Bronchial epithelial cell (primary cell): ENCODE results near the gene ARFGAP2. TPM values are rescaled to one million over a fixed set of nuclear protein-coding genes. Genes with fewer than 3 reads are reported as not detected.
A peak's percentile ranks its signal among the peaks of the same experiment; 100 is the strongest.
"Not testable (repeated sequence)": the region's sequence is repeated elsewhere in the genome, so short reads cannot be mapped to it uniquely, and the experiment has no call there.

Experiments used
- DNase-seq: peaks from one replicate; pipeline ENCODE4 v3.0.0-alpha.2; 2010; ENCODE audit warnings: low read depth
- FAIRE-seq: peaks from 2 replicates; lab custom pipeline; 2011; peaks lifted over from hg19 to GRCh38; lab: Jason Lieb, UNC
- H3K27me3 ChIP-seq: 2 replicates; pipeline ENCODE4 v1.5.1; 2011; ENCODE audit warnings: low read length; ENCODE audit not compliant: control insufficient read depth, insufficient read depth
- H3K36me3 ChIP-seq: 2 replicates; pipeline ENCODE4 v1.5.1; 2011; ENCODE audit warnings: low read length; ENCODE audit not compliant: control insufficient read depth, insufficient read depth
- H3K4me3 ChIP-seq: 2 replicates; pipeline ENCODE4 v1.5.1; 2011; ENCODE audit warnings: mild to moderate bottlenecking, low read depth, low read length, control low read depth
- total RNA-seq: library from RNA; depleted of rRNA; stranded (reverse); fragments of >200 nt; gene quantifications from 2 replicates; pipeline ENCODE4 v1.2.1, GENCODE V29; 2014
- TF ChIP-seq, protein P1 (sequence below): IDR thresholded peaks from 2 replicates; pipeline ENCODE4 v1.5.1; 2011; ENCODE audit warnings: mild to moderate bottlenecking, moderate library complexity, low read length, control low read depth, inconsistent platforms; ENCODE audit not compliant: insufficient read depth, severe bottlenecking

Gene ARFGAP2
- total RNA-seq, 1 donor from 2014 or later: 105 TPM

DNA sequence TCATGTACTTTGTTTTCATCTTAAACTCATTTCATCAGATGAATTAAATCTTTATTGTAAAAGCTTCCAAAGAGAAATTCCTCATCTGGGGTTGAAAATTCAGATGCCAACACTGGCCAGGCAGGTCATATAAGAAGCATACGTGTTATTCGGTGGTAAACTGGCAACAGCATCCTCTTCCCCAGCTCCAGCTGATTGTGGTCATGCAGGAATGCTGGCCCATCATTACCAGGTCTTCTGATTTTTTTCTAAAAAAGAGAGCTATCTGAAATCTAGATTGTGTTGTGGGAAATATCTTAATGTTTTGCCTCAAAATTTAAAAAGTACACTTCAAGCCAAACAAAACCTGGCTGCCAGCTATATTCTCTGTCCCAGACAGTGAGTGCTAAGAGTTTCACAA lies 53.6 kb downstream of the ARFGAP2 start:
- Histone ChIP-seq H3K27me3 (no peaks in the 10 kb centered on the region), H3K36me3 (no peaks in the 10 kb centered on the region), H3K4me3 (no peak overlapping the region)
- DNase-seq (no peak), FAIRE-seq (no peak)
- TF ChIP-seq, protein P1, sequence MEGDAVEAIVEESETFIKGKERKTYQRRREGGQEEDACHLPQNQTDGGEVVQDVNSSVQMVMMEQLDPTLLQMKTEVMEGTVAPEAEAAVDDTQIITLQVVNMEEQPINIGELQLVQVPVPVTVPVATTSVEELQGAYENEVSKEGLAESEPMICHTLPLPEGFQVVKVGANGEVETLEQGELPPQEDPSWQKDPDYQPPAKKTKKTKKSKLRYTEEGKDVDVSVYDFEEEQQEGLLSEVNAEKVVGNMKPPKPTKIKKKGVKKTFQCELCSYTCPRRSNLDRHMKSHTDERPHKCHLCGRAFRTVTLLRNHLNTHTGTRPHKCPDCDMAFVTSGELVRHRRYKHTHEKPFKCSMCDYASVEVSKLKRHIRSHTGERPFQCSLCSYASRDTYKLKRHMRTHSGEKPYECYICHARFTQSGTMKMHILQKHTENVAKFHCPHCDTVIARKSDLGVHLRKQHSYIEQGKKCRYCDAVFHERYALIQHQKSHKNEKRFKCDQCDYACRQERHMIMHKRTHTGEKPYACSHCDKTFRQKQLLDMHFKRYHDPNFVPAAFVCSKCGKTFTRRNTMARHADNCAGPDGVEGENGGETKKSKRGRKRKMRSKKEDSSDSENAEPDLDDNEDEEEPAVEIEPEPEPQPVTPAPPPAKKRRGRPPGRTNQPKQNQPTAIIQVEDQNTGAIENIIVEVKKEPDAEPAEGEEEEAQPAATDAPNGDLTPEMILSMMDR: no peak

DNA sequence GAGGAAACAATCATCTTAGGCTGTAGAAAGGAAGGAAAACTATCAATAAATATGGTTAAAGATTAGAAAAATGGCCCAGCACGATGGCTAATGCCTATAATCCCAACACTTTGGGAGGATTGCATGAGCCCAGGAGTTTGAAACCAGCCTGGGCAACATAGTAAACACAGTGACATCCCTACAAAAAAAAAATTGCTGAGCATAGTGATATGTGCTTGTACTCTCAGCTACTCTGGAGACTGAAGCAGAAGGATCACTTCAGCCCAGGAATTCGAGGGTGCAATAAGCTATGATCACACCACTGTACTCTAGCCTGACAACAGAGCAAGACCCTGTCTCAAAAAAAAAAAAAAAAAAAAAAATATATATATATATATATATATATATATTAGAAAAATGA lies 54.9 kb downstream of the ARFGAP2 start:
- FAIRE-seq (no peak), DNase-seq (no peak)
- Histone ChIP-seq H3K4me3 (no peak overlapping the region), H3K36me3 (no peaks in the 10 kb centered on the region), H3K27me3 (no peaks in the 10 kb centered on the region)
- TF ChIP-seq, protein P1: no peak

- H3K36me3 ChIP-seq: no peaks in the 10 kb centered on the region
- FAIRE-seq (no peak), DNase-seq (no peak)
- TF ChIP-seq, protein P1: no peak
- H3K4me3 ChIP-seq: no peak overlapping the region
- no peaks in the 10 kb centered on the region for H3K27me3 ChIP-seq
Measured at GRCh38 chr11:47121056-47121455, 55.6 kb downstream of the ARFGAP2 start.

- not testable (repeated sequence) for H3K36me3 ChIP-seq, H3K27me3 ChIP-seq
- peak; percentile 28 for FAIRE-seq
- DNase-seq: peak; percentile 90
- H3K4me3 ChIP-seq: peak overlapping the region; percentile 27
Measured at GRCh38 chr11:47118958-47119688, 57.6 kb downstream of the ARFGAP2 start.

Other genes starting within 250 kb of the ARFGAP2 start
- 6.6 and 9.1 TPM in 2 replicates for gene CSTPP1, start 240.1 kb downstream of the ARFGAP2 start, total RNA-seq
- 63.2 and 97.1 TPM in 2 replicates for gene PACSIN3, start 9.6 kb upstream of the ARFGAP2 start, total RNA-seq
- 31.5 and 39.0 TPM in 2 replicates for gene DDB2, start 38.1 kb upstream of the ARFGAP2 start, total RNA-seq
- gene ACP2, start 71.9 kb upstream of the ARFGAP2 start, total RNA-seq: 8.4 and 13.1 TPM in 2 replicates
- 9.5 and 10.1 TPM in 2 replicates for gene NR1H3, start 81.1 kb upstream of the ARFGAP2 start, total RNA-seq
- 8.4 and 9.0 TPM in 2 replicates for gene MADD, start 93.3 kb upstream of the ARFGAP2 start, total RNA-seq
- gene MYBPC3, start 175.8 kb upstream of the ARFGAP2 start, total RNA-seq: under 0.01 TPM in 1 of 2 replicates, not detected in the other
- not detected in 2 replicates for gene SPI1, start 201.7 kb upstream of the ARFGAP2 start, total RNA-seq
- gene SLC39A13, start 231.7 kb upstream of the ARFGAP2 start, total RNA-seq: 12.3 and 18.2 TPM in 2 replicates
- gene PSMC3, start 249.6 kb upstream of the ARFGAP2 start, total RNA-seq: 141 and 143 TPM in 2 replicates